Measurements from ENCODE around the gene RYR3. TPM values are rescaled to one million over a fixed set of nuclear protein-coding genes. Genes with fewer than 3 reads are reported as not detected.

Gene RYR3
- total RNA-seq, 1 experiment from 2014 or later, result not detected

DNA sequence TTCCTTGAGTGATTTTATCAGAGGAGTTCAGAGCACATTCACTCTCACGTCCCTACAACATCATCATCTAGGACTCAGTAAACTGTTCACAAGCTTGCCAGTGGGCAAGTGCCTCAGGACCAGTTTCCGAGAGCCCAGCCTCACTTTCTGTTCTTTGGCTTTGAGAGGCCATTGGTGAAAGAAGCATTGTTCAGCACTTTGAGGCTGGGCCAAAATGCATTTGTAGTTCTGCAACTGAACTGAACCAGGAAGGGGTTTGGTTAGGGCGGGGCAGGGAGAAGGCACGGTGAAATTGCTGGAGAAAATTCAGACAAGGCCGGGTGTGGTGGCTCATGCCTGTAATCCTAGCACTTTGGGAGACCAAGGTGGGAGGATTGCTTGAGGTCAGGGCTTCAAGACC lies 435.4 kb downstream of the RYR3 start:
- TF ChIP-seq EZH2 (IDR thresholded peaks at IDR 0.05; ENCODE audit: low read length, unreplicated experiment), result no peak
- TF ChIP-seq, protein P1, sequence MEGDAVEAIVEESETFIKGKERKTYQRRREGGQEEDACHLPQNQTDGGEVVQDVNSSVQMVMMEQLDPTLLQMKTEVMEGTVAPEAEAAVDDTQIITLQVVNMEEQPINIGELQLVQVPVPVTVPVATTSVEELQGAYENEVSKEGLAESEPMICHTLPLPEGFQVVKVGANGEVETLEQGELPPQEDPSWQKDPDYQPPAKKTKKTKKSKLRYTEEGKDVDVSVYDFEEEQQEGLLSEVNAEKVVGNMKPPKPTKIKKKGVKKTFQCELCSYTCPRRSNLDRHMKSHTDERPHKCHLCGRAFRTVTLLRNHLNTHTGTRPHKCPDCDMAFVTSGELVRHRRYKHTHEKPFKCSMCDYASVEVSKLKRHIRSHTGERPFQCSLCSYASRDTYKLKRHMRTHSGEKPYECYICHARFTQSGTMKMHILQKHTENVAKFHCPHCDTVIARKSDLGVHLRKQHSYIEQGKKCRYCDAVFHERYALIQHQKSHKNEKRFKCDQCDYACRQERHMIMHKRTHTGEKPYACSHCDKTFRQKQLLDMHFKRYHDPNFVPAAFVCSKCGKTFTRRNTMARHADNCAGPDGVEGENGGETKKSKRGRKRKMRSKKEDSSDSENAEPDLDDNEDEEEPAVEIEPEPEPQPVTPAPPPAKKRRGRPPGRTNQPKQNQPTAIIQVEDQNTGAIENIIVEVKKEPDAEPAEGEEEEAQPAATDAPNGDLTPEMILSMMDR (conservative IDR thresholded peaks at IDR 0.05; ENCODE audit: low read depth, low read length), result no peak
- no peak for TF ChIP-seq EZH2phosphoT487 (IDR thresholded peaks at IDR 0.05; ENCODE audit: borderline replicate concordance, low read length)
- Histone ChIP-seq H3K9me3 (ENCODE audit: low read length) (no peaks in the 10 kb centered on the region), H3K4me2 (ENCODE audit: low read length) (no peak overlapping the region), H3K4me3 (ENCODE audit: low read length) (no peak overlapping the region), H4K20me1 (ENCODE audit: low read length) (0 out of 2 replicates have a peak, but pooled peaks cover 4% of the 10 kb centered on the region), H3K79me2 (ENCODE audit: low read length) (no peaks in the 10 kb centered on the region), H3K27ac (ENCODE audit: low read length) (no peak overlapping the region), H3K9me2 (replicated peaks; ENCODE audit: low read length) (no peaks in the 10 kb centered on the region), H3K9ac (ENCODE audit: low read length) (no peak overlapping the region), H3K36me3 (ENCODE audit: low read depth, low read length) (no peaks in the 10 kb centered on the region), H3K4me1 (ENCODE audit: insufficient read depth, low read length) (no peaks in the 10 kb centered on the region), H3K27me3 (ENCODE audit: low read length) (peaks cover 47% of the 10 kb centered on the region), H3F3A (ENCODE audit: low read length, unreplicated experiment) (no peaks in the 10 kb centered on the region), H2AFZ (ENCODE audit: low read length) (no peak overlapping the region)
- DNase-seq (no peak), ATAC-seq (no peak)
- ChIA-PET CTCF (no interaction called here), POLR2A (ENCODE audit: unreplicated experiment) (no interaction called here)
- no TSS peak for BruUV-seq (replicated peaks)
- intact Hi-C loops (cut with micrococcal nuclease), result no loop called here

DNA sequence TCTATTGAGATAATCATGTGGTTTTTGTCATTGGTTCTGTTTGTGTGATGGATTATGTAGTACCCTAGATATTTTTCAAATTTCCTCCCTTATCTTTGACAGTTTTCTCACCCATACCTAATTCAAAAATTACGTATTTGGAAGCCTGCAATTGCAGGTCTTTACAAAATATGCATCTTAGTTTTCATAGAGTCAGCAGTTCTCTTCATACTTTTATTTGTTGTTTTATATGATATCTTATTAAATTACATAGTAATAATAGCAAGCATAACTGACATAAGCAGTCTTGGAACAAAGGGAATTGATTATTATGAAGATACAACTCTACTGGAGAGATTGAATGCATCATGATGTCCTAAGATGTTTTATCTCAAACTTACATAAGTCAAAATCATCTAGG lies 442.2 kb downstream of the RYR3 start:
- Histone ChIP-seq H3K9ac (ENCODE audit: low read length) (no peak overlapping the region), H3K9me3 (ENCODE audit: low read length) (no peaks in the 10 kb centered on the region), H4K20me1 (ENCODE audit: low read length) (no peaks in the 10 kb centered on the region), H3K27me3 (ENCODE audit: low read length) (peaks cover 52% of the 10 kb centered on the region), H3K9me2 (replicated peaks; ENCODE audit: low read length) (no peaks in the 10 kb centered on the region), H3K4me2 (ENCODE audit: low read length) (no peak overlapping the region), H3K36me3 (ENCODE audit: low read depth, low read length) (no peaks in the 10 kb centered on the region), H3K4me3 (ENCODE audit: low read length) (no peak overlapping the region), H3K27ac (ENCODE audit: low read length) (no peak overlapping the region), H2AFZ (ENCODE audit: low read length) (no peak overlapping the region), H3K4me1 (ENCODE audit: insufficient read depth, low read length) (no peaks in the 10 kb centered on the region), H3F3A (ENCODE audit: low read length, unreplicated experiment) (no peaks in the 10 kb centered on the region), H3K79me2 (ENCODE audit: low read length) (no peaks in the 10 kb centered on the region)
- ATAC-seq, result no peak
- no TSS peak for BruUV-seq (replicated peaks)
- intact Hi-C loops (cut with micrococcal nuclease), result no loop called here
- CTCF ChIA-PET, result no interaction called here
- POLR2A ChIA-PET (ENCODE audit: unreplicated experiment), result no interaction called here
- DNase-seq, result no peak
- TF ChIP-seq, protein P1 (conservative IDR thresholded peaks at IDR 0.05; ENCODE audit: low read depth, low read length), result no peak
- TF ChIP-seq EZH2 (IDR thresholded peaks at IDR 0.05; ENCODE audit: low read length, unreplicated experiment), result no peak
- TF ChIP-seq EZH2phosphoT487 (IDR thresholded peaks at IDR 0.05; ENCODE audit: borderline replicate concordance, low read length), result no peak

DNA sequence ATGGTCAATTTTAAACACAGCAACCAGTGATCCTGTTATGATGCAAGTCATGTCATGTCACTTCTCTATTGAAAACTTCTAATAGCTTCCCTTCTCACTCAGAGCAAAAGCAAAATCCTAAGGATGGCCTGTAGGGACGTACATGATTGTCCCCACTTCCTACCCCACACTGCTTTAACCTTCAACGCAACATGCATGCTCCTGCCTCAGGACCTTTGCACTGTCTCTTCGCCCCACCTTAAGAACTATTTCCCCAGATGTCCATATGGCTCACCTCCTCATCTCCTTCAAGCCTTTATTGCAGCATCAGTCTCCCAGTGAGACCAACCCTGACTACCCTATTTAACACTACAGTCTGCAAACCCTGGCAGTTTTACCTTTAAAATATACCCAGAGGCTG lies 443.5 kb downstream of the RYR3 start:
- Histone ChIP-seq H3K4me2 (ENCODE audit: low read length) (no peak overlapping the region), H4K20me1 (ENCODE audit: low read length) (no peaks in the 10 kb centered on the region), H3K36me3 (ENCODE audit: low read depth, low read length) (no peaks in the 10 kb centered on the region), H3F3A (ENCODE audit: low read length, unreplicated experiment) (no peaks in the 10 kb centered on the region), H3K27ac (ENCODE audit: low read length) (no peak overlapping the region), H2AFZ (ENCODE audit: low read length) (no peak overlapping the region), H3K79me2 (ENCODE audit: low read length) (no peaks in the 10 kb centered on the region), H3K9ac (ENCODE audit: low read length) (no peak overlapping the region), H3K4me3 (ENCODE audit: low read length) (no peak overlapping the region), H3K27me3 (ENCODE audit: low read length) (peaks cover 53% of the 10 kb centered on the region), H3K9me2 (replicated peaks; ENCODE audit: low read length) (no peaks in the 10 kb centered on the region), H3K9me3 (ENCODE audit: low read length) (no peaks in the 10 kb centered on the region), H3K4me1 (ENCODE audit: insufficient read depth, low read length) (no peaks in the 10 kb centered on the region)
- BruUV-seq (replicated peaks), result no TSS peak
- ATAC-seq (no peak), DNase-seq (no peak)
- ChIA-PET POLR2A (ENCODE audit: unreplicated experiment) (no interaction called here), CTCF (no interaction called here)
- intact Hi-C loops (cut with micrococcal nuclease), result no loop called here
- TF ChIP-seq EZH2 (IDR thresholded peaks at IDR 0.05; ENCODE audit: low read length, unreplicated experiment), result no peak
- no peak for TF ChIP-seq EZH2phosphoT487 (IDR thresholded peaks at IDR 0.05; ENCODE audit: borderline replicate concordance, low read length)
- TF ChIP-seq, protein P1 (conservative IDR thresholded peaks at IDR 0.05; ENCODE audit: low read depth, low read length), result no peak
